ENCODE data around the gene TRIM2.

TRIM2 gene

DNA sequence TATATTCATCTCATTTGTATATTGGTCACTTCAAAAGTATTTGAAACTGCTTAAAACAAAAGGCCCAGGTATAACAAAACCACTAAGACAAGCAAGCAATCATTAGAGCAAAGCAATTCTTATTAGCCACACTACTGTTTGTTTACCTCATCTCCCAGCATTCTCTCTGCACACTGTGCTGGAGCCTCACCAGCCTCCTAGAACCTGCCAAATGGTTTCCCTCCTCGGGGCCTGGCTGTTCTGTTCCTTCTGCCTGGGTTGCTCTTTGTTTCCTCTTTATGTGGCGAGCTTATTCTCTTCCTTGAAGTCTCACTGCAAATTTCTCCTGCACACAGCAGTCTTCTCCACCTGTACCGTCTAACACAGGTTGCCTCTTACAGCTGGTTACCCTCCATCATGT lies 72.7 kb downstream of the TRIM2 start:
- TF ChIP-seq YY1 (IDR thresholded peaks at IDR 0.05; ENCODE audit: insufficient read depth, insufficient read length) (no peak), SUZ12 (IDR thresholded peaks at IDR 0.05; ENCODE audit: extremely low read depth, insufficient read depth, insufficient read length) (no peak), ZNF274 (IDR thresholded peaks at IDR 0.05; ENCODE audit: low read depth, low read length) (no peak)
- Histone ChIP-seq H3K4me1 (ENCODE audit: insufficient read depth, insufficient read length) (no peaks in the 10 kb centered on the region), H3K9ac (ENCODE audit: insufficient read length, low read depth) (no peak overlapping the region), H3K27me3 (ENCODE audit: insufficient read depth, insufficient read length) (no peaks in the 10 kb centered on the region), H3K36me3 (ENCODE audit: insufficient read depth, insufficient read length, low read length) (peaks cover 13% of the 10 kb centered on the region), H3K4me3 (ENCODE audit: insufficient read length, low read depth) (no peak overlapping the region), H3K9me3 (ENCODE audit: insufficient read depth, low read length) (no peaks in the 10 kb centered on the region)
- no peak for DNase-seq (ENCODE audit: low read depth, low spot score)

DNA sequence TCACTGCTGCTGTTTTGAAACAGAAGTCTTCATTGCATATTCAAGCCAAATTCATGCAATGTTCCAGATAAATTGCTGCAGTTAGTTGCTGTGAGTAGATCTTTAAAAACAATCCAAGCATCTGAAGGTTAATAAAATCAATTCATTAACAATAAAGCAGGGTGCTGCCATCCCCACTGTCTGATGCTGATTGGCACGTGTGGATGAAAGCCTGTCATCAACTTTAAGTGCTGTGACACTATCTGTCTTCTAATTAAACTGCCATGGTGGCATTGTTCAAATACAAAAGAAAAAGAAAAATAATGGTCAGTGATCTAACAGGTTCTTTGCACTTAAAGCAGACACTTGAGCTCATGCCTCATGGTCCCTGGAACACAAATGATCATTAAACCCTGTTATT lies 77.2 kb downstream of the TRIM2 start:
- no peak overlapping the region for H3K4me3 ChIP-seq (ENCODE audit: insufficient read length, low read depth)
- no peaks in the 10 kb centered on the region for H3K4me1 ChIP-seq (ENCODE audit: insufficient read depth, insufficient read length)
- H3K36me3 ChIP-seq (ENCODE audit: insufficient read depth, insufficient read length, low read length) = peaks cover 8% of the 10 kb centered on the region
- H3K9ac ChIP-seq (ENCODE audit: insufficient read length, low read depth) = no peak overlapping the region
- no peak for TF ChIP-seq SUZ12 (IDR thresholded peaks at IDR 0.05; ENCODE audit: extremely low read depth, insufficient read depth, insufficient read length)
- TF ChIP-seq ZNF274 (IDR thresholded peaks at IDR 0.05; ENCODE audit: low read depth, low read length) = no peak
- no peak for TF ChIP-seq YY1 (IDR thresholded peaks at IDR 0.05; ENCODE audit: insufficient read depth, insufficient read length)
- H3K27me3 ChIP-seq (ENCODE audit: insufficient read depth, insufficient read length) = no peaks in the 10 kb centered on the region
- H3K9me3 ChIP-seq (ENCODE audit: insufficient read depth, low read length) = no peaks in the 10 kb centered on the region
- no peak for DNase-seq (ENCODE audit: low read depth, low spot score)

GRCh38 chr4:153282023-153282422 lies 77.8 kb downstream of the TRIM2 start:
- peaks cover 4% of the 10 kb centered on the region for H3K36me3 ChIP-seq (ENCODE audit: insufficient read depth, insufficient read length, low read length)
- no peak for TF ChIP-seq YY1 (IDR thresholded peaks at IDR 0.05; ENCODE audit: insufficient read depth, insufficient read length)
- TF ChIP-seq SUZ12 (IDR thresholded peaks at IDR 0.05; ENCODE audit: extremely low read depth, insufficient read depth, insufficient read length) = no peak
- no peak for TF ChIP-seq ZNF274 (IDR thresholded peaks at IDR 0.05; ENCODE audit: low read depth, low read length)
- no peak overlapping the region for H3K4me3 ChIP-seq (ENCODE audit: insufficient read length, low read depth)
- no peaks in the 10 kb centered on the region for H3K4me1 ChIP-seq (ENCODE audit: insufficient read depth, insufficient read length)
- no peaks in the 10 kb centered on the region for H3K9me3 ChIP-seq (ENCODE audit: insufficient read depth, low read length)
- no peak overlapping the region for H3K9ac ChIP-seq (ENCODE audit: insufficient read length, low read depth)
- no peaks in the 10 kb centered on the region for H3K27me3 ChIP-seq (ENCODE audit: insufficient read depth, insufficient read length)
- DNase-seq (ENCODE audit: low read depth, low spot score) = no peak

DNA sequence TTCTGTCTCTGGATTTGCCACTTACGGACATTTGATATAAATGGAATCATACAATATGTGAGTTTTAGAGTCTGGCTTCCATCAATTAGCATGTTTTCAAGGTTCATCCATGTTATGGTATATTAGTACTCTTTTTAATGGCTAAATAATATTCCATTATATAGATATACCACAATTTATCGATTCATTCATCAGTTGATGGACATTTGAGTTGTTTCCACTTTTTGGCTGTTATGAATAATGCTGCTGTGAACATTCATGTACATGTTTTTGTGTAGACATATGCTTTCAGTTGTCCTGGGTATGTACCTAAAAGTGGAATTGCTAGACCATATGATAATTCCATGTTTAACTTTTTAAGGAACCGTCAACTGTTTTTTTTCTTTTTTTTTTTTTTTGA lies 79.0 kb downstream of the TRIM2 start:
- H3K4me1 ChIP-seq (ENCODE audit: insufficient read depth, insufficient read length) = no peaks in the 10 kb centered on the region
- no peak overlapping the region for H3K4me3 ChIP-seq (ENCODE audit: insufficient read length, low read depth)
- H3K9ac ChIP-seq (ENCODE audit: insufficient read length, low read depth) = no peak overlapping the region
- no peaks in the 10 kb centered on the region for H3K36me3 ChIP-seq (ENCODE audit: insufficient read depth, insufficient read length, low read length)
- TF ChIP-seq SUZ12 (IDR thresholded peaks at IDR 0.05; ENCODE audit: extremely low read depth, insufficient read depth, insufficient read length) (no peak), ZNF274 (IDR thresholded peaks at IDR 0.05; ENCODE audit: low read depth, low read length) (no peak), YY1 (IDR thresholded peaks at IDR 0.05; ENCODE audit: insufficient read depth, insufficient read length) (no peak)
- no peaks in the 10 kb centered on the region for H3K27me3 ChIP-seq (ENCODE audit: insufficient read depth, insufficient read length)
- no peak for DNase-seq (ENCODE audit: low read depth, low spot score)
- no peaks in the 10 kb centered on the region for H3K9me3 ChIP-seq (ENCODE audit: insufficient read depth, low read length)

DNA sequence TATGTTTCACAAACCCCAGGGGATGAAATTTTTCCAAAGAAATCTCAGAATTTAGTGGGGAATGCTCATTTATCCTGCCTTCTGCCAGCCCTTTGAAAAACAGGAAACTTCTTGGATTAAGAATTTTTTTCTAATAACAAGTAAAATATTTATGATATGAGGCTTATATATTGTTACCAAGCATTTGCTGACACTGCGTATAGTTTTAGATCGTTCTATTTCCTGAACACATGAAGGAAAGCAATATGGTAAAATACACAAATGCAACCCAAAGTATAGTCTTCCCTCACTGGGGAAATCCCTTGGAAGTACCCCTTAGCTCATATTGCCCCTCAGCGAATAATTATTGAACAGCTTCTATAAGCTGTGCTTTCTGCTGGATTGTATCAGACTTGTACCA lies 85.9 kb downstream of the TRIM2 start:
- H3K4me3 ChIP-seq (ENCODE audit: insufficient read length, low read depth) = no peak overlapping the region
- H3K27me3 ChIP-seq (ENCODE audit: insufficient read depth, insufficient read length) = no peaks in the 10 kb centered on the region
- H3K9me3 ChIP-seq (ENCODE audit: insufficient read depth, low read length) = peaks cover 24% of the 10 kb centered on the region; the same call in 1 of the 2 replicates
- H3K9ac ChIP-seq (ENCODE audit: insufficient read length, low read depth) = no peak overlapping the region
- peaks cover 25% of the 10 kb centered on the region for H3K36me3 ChIP-seq (ENCODE audit: insufficient read depth, insufficient read length, low read length)
- no peaks in the 10 kb centered on the region for H3K4me1 ChIP-seq (ENCODE audit: insufficient read depth, insufficient read length)
- no peak for TF ChIP-seq SUZ12 (IDR thresholded peaks at IDR 0.05; ENCODE audit: extremely low read depth, insufficient read depth, insufficient read length)
- no peak for TF ChIP-seq YY1 (IDR thresholded peaks at IDR 0.05; ENCODE audit: insufficient read depth, insufficient read length)
- TF ChIP-seq ZNF274 (IDR thresholded peaks at IDR 0.05; ENCODE audit: low read depth, low read length) = no peak
- DNase-seq (ENCODE audit: low read depth, low spot score) = no peak

- no peaks in the 10 kb centered on the region for H3K4me1 ChIP-seq (ENCODE audit: insufficient read depth, insufficient read length)
- H3K9ac ChIP-seq (ENCODE audit: insufficient read length, low read depth) = no peak overlapping the region
- no peak overlapping the region for H3K4me3 ChIP-seq (ENCODE audit: insufficient read length, low read depth)
- DNase-seq (ENCODE audit: low read depth, low spot score) = no peak
- no peaks in the 10 kb centered on the region for H3K27me3 ChIP-seq (ENCODE audit: insufficient read depth, insufficient read length)
- TF ChIP-seq ZNF274 (IDR thresholded peaks at IDR 0.05; ENCODE audit: low read depth, low read length) = no peak
- no peak for TF ChIP-seq SUZ12 (IDR thresholded peaks at IDR 0.05; ENCODE audit: extremely low read depth, insufficient read depth, insufficient read length)
- no peak for TF ChIP-seq YY1 (IDR thresholded peaks at IDR 0.05; ENCODE audit: insufficient read depth, insufficient read length)
- H3K36me3 ChIP-seq (ENCODE audit: insufficient read depth, insufficient read length, low read length) = peaks cover 38% of the 10 kb centered on the region
- peaks cover 33% of the 10 kb centered on the region; the same call in 1 of the 2 replicates for H3K9me3 ChIP-seq (ENCODE audit: insufficient read depth, low read length)
Measured at GRCh38 chr4:153291562-153291961, 87.3 kb downstream of the TRIM2 start.

- TF ChIP-seq SUZ12 (IDR thresholded peaks at IDR 0.05; ENCODE audit: extremely low read depth, insufficient read depth, insufficient read length) = no peak
- no peak for TF ChIP-seq ZNF274 (IDR thresholded peaks at IDR 0.05; ENCODE audit: low read depth, low read length)
- no peak for TF ChIP-seq YY1 (IDR thresholded peaks at IDR 0.05; ENCODE audit: insufficient read depth, insufficient read length)
- Histone ChIP-seq H3K9me3 (ENCODE audit: insufficient read depth, low read length) (peaks cover 33% of the 10 kb centered on the region; the same call in 1 of the 2 replicates), H3K4me3 (ENCODE audit: insufficient read length, low read depth) (no peak overlapping the region), H3K9ac (ENCODE audit: insufficient read length, low read depth) (no peak overlapping the region), H3K36me3 (ENCODE audit: insufficient read depth, insufficient read length, low read length) (peaks cover 50% of the 10 kb centered on the region), H3K27me3 (ENCODE audit: insufficient read depth, insufficient read length) (no peaks in the 10 kb centered on the region), H3K4me1 (ENCODE audit: insufficient read depth, insufficient read length) (no peaks in the 10 kb centered on the region)
- DNase-seq (ENCODE audit: low read depth, low spot score) = no peak
Measured at GRCh38 chr4:153292897-153293741, 88.9 kb downstream of the TRIM2 start.
